DOHH2 (cell line): ENCODE measurements around the gene TREML4.

ENCODE experiments used
- H3F3A ChIP-seq: fragments of 200-600 bp; sonication (generic), shearing (Covaris generic); 2 replicates; pipeline ENCODE4 v1.6.0; 2016; ENCODE audit warnings: antibody characterized with exemption, mild to moderate bottlenecking; ENCODE audit not compliant: control insufficient read depth, insufficient read depth
- H3K27ac ChIP-seq: fragments of 200-600 bp; sonication (generic); 2 replicates; pipeline ENCODE4 v1.5.1; 2014; ENCODE audit warnings: low read depth, mild to moderate bottlenecking, low read length, moderate library complexity
- H3K27me3 ChIP-seq: fragments of 200-600 bp; sonication (generic); 2 replicates; pipeline ENCODE4 v1.6.1; 2014; ENCODE audit warnings: mild to moderate bottlenecking, low read length, mixed read lengths; ENCODE audit not compliant: control insufficient read depth
- H3K36me3 ChIP-seq: fragments of 200-600 bp; sonication (generic); 2 replicates; pipeline ENCODE4 v1.6.1; 2014; ENCODE audit warnings: mild to moderate bottlenecking, low read length, moderate library complexity, mixed read lengths; ENCODE audit not compliant: control insufficient read depth
- H3K4me1 ChIP-seq: fragments of 200-600 bp; sonication (generic); 2 replicates; pipeline ENCODE4 v1.6.1; 2014; ENCODE audit warnings: mild to moderate bottlenecking, low read length, mixed read lengths; ENCODE audit not compliant: control insufficient read depth
- H3K4me2 ChIP-seq: fragments of 200-600 bp; sonication (generic); 2 replicates; pipeline ENCODE4 v1.6.0; 2014; ENCODE audit warnings: mild to moderate bottlenecking, low read length, moderate library complexity
- H3K4me3 ChIP-seq: fragments of 200-600 bp; sonication (generic); 2 replicates; pipeline ENCODE4 v1.5.1; 2014; ENCODE audit warnings: mild to moderate bottlenecking, low read length, mixed read lengths
- H3K79me2 ChIP-seq: fragments of 200-600 bp; sonication (generic); 2 replicates; pipeline ENCODE4 v1.6.1; 2014; ENCODE audit warnings: mild to moderate bottlenecking, low read length, mixed read lengths; ENCODE audit not compliant: control insufficient read depth
- H3K9me2 ChIP-seq: fragments of 200-600 bp; sonication (generic); replicated peaks from 2 replicates; pipeline ENCODE4 v1.6.1; 2014; ENCODE audit warnings: mild to moderate bottlenecking, low read length, mixed read lengths; ENCODE audit not compliant: control insufficient read depth
- H3K9me3 ChIP-seq: fragments of 200-600 bp; sonication (generic); 2 replicates; pipeline ENCODE4 v1.6.1; 2014; ENCODE audit warnings: antibody characterized with exemption, low read length, mixed read lengths; ENCODE audit not compliant: control insufficient read depth, insufficient read depth
- H4K20me1 ChIP-seq: fragments of 200-600 bp; sonication (generic); 2 replicates; pipeline ENCODE4 v1.6.0; 2014; ENCODE audit warnings: low read depth, mild to moderate bottlenecking, antibody characterized with exemption, low read length, moderate library complexity; ENCODE audit not compliant: control insufficient read depth, insufficient read depth
- CTCF ChIP-seq: fragments of 200-600 bp; sonication (generic); IDR thresholded peaks from one replicate; pipeline ENCODE4 v1.5.1; 2014; ENCODE audit warnings: antibody characterized with exemption, mild to moderate bottlenecking, low read depth, low read length; ENCODE audit not compliant: poor library complexity, severe bottlenecking
- EZH2phosphoT487 ChIP-seq: fragments of 200-600 bp; sonication (generic); IDR thresholded peaks from 2 replicates; pipeline ENCODE4 v1.6.1; 2017; ENCODE audit warnings: borderline replicate concordance, mild to moderate bottlenecking, antibody characterized with exemption, low read length, moderate library complexity, mixed read lengths

Gene TREML4

GRCh38 chr6:41229721-41230120, 1.6 kb downstream of the TREML4 start:
- Histone ChIP-seq H4K20me1 (no peaks in the 10 kb centered on the region), H3F3A (no peaks in the 10 kb centered on the region), H3K9me2 (no peaks in the 10 kb centered on the region), H3K4me1 (no peaks in the 10 kb centered on the region), H3K27me3 (peaks cover 12% of the 10 kb centered on the region), H3K27ac (no peak overlapping the region), H3K79me2 (no peaks in the 10 kb centered on the region), H3K36me3 (no peaks in the 10 kb centered on the region), H3K4me2 (no peak overlapping the region), H3K4me3 (no peak overlapping the region), H3K9me3 (no peaks in the 10 kb centered on the region)
- TF ChIP-seq CTCF (no peak), EZH2phosphoT487 (no peak)

- Histone ChIP-seq H4K20me1 (no peaks in the 10 kb centered on the region), H3K4me1 (no peaks in the 10 kb centered on the region), H3K36me3 (no peaks in the 10 kb centered on the region), H3K27ac (no peak overlapping the region), H3K9me2 (no peaks in the 10 kb centered on the region), H3K27me3 (peaks cover 12% of the 10 kb centered on the region), H3K4me2 (no peak overlapping the region), H3K4me3 (no peak overlapping the region), H3F3A (no peaks in the 10 kb centered on the region), H3K9me3 (no peaks in the 10 kb centered on the region), H3K79me2 (no peaks in the 10 kb centered on the region)
- TF ChIP-seq CTCF (no peak), EZH2phosphoT487 (no peak)
These were observed 3.1 kb downstream of the TREML4 start for GRCh38 chr6:41231246-41231645.

GRCh38 chr6:41232667-41233066, 4.5 kb downstream of the TREML4 start:
- H4K20me1 ChIP-seq: no peaks in the 10 kb centered on the region
- H3K4me2 ChIP-seq: no peak overlapping the region
- H3K4me3 ChIP-seq: no peak overlapping the region
- H3K36me3 ChIP-seq: no peaks in the 10 kb centered on the region
- no peak overlapping the region for H3K27ac ChIP-seq
- H3K27me3 ChIP-seq: peaks cover 12% of the 10 kb centered on the region
- no peaks in the 10 kb centered on the region for H3K9me3 ChIP-seq
- no peaks in the 10 kb centered on the region for H3K4me1 ChIP-seq
- no peak for TF ChIP-seq EZH2phosphoT487
- TF ChIP-seq CTCF: no peak
- H3K79me2 ChIP-seq: no peaks in the 10 kb centered on the region
- H3K9me2 ChIP-seq: no peaks in the 10 kb centered on the region
- H3F3A ChIP-seq: no peaks in the 10 kb centered on the region

GRCh38 chr6:41236276-41236675, 8.1 kb downstream of the TREML4 start:
- H3K4me2 ChIP-seq: no peak overlapping the region
- no peaks in the 10 kb centered on the region for H3K9me2 ChIP-seq
- no peaks in the 10 kb centered on the region for H3K36me3 ChIP-seq
- no peaks in the 10 kb centered on the region for H3K4me1 ChIP-seq
- TF ChIP-seq EZH2phosphoT487 (no peak), CTCF (no peak)
- no peaks in the 10 kb centered on the region for H4K20me1 ChIP-seq
- no peaks in the 10 kb centered on the region for H3F3A ChIP-seq
- H3K79me2 ChIP-seq: no peaks in the 10 kb centered on the region
- peaks cover 14% of the 10 kb centered on the region for H3K27me3 ChIP-seq
- H3K4me3 ChIP-seq: no peak overlapping the region
- no peaks in the 10 kb centered on the region for H3K9me3 ChIP-seq
- H3K27ac ChIP-seq: no peak overlapping the region
